Stimulated activated CD4-positive, alpha-beta T cell treated with anti-CD3 and anti-CD28 coated beads, Interleukin-2, amount 100 ng/mL, for 24 hours (primary cell): ENCODE data around the gene CTF1.
"Not testable (repeated sequence)": the region's sequence is repeated elsewhere in the genome, so short reads cannot be mapped to it uniquely, and the experiment has no call there.

Source experiments
- DNase-seq, 2 donors: peaks; one replicate each; pipeline ENCODE4 v3.0.0-alpha.2; 2020

Gene CTF1

DNA sequence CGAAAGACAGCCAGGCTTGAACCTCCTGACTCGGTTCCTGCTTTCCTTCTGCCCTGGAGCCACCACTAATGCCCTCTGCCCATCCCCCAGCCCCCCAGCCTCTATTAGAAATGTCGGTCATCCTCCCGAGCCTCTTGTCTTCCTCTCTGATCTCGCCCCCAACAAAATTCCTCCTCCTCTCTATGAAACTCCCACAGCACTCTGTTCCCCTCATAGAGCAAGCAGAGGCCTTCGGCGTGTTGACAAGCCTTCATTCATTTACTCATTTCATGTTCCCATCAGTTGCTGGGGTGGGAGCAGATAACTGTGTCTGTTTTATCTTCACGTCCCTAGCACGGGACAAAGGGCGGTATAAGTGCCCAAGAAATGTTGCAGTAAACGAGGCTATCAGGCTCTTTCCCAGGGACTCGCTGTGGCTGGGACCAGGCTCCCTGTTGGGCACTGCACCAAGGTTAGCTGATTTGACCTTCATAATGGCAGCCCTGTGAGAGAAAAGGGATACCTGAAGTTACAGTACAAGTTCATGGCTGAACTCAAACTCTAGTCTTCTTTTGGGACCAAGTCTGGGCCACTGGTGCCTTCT lies 34.7 kb downstream of the CTF1 start:
- DNase-seq: no peak

- peak; percentile 42 to 46 for DNase-seq
Observed at GRCh38 chr16:30934827-30935557, 38.6 kb downstream of the CTF1 start.

- DNase-seq: no peak
Observed at GRCh38 chr16:30937692-30938091, 41.3 kb downstream of the CTF1 start.

DNA sequence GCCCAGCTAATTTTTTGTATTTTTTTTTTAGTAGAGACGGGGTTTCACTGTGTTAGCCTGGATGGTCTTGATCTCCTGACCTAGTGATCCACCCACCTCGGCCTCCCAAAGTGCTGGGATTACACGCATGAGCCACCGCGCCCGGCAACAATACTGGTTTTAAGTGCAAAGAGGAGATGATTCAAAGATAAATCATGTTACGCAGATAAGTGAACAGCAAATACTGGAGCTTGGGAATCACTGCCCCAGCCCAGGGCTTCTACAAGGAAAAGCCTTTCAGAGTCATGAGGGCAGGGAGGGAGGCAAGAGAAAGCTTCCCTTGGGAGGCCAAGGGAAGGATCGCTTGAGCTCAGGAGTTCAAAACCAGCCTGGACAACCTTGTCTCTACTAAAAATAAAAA lies 43.2 kb downstream of the CTF1 start:
- DNase-seq: not testable (repeated sequence)

DNA sequence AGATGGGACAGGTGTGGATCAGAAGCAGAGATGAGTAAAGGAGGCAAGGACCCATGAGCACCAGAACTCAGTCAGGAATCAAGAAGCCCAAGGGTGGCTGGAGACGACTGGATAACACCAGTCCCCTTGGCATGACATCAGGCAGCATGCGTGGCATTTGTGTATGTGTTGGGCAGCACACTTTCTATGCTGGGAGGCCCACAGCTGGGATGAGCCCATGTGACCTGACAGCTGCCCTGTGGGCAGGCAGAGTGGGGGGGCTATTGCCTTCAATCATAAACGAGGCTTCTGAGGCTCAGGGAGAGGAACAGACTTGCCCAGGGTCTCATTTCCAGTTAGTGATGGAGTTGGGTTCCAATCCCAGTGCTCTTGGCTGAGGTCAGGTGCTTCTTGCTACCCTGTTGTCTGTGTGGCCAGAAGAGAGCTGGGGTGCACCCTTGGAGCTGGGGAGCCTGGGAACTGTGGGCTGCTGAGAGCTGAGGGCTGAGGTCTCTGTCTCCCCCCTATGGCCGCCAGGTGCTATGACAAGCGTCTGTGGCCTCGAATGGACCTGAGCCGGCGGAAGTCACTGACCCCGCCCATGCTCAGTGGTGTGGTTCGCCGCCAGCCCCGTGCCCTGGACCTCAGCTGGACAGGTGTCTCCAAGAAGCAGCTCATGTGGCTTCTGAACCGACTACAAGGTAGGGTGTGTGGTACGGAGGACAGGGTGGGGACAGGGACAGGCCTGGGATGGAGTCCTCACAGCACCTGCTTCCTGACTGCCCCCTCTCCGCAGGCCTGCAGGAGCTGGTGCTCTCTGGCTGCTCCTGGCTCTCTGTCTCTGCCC lies 45.4 kb downstream of the CTF1 start:
- peak; percentile 72 to 73 for DNase-seq

- DNase-seq: no peak
Observed at GRCh38 chr16:30942426-30942806, 46.0 kb downstream of the CTF1 start.

DNA sequence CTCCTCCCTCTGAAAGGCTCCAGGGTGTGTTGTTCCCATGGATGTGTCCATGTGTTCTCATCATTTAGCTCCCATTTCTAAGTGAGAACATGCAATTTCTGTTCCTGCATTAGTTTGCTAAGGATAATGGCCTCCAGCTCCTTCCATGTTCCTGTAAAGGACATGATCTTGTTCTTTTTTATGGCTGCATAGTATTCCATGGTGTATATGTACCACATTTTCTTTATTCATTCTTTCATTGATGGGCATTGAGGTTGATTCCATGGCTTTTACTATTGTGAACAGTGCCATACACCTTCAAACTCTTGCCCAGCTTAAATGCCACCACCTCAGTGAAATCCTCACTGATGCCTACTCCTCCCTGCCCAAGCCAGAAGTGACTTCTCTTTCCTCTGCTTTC lies 47.9 kb downstream of the CTF1 start:
- DNase-seq: no peak

DNA sequence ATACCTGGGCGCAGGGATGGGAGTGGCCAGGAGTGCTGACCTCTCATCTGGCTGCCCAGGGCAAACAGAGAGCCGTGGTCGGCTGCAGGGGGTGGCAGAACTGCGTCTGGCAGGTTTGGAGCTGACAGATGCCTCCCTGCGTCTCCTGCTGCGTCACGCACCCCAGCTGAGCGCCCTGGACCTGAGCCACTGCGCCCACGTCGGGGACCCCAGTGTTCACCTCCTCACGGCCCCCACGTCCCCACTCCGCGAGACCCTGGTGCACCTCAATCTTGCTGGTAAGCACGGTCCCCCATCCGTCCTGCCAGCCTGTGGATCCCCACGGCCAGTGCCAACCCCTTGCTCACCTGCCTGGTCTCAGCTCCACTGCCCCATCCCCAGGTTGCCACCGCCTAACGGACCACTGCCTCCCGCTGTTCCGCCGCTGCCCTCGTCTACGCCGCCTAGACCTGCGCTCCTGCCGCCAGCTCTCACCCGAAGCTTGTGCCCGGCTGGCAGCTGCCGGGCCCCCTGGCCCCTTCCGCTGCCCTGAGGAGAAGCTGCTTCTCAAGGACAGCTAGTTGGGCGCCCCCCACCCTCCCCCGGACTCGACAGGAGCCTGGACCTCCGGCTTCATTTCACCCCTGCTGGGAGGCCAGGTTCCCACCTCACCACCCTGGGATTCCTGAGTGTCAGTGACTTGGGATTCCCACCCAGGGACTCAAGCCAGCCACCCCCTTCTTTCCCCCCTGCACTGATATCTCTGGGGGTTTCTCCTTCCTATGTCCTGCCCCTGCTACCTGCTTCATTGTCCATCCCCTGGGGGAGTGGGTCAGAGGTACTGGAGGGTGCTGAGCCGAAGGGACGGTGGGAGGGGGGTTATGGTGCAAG lies 50.5 kb downstream of the CTF1 start:
- DNase-seq: no peak

- DNase-seq: no peak
Observed at GRCh38 chr16:30947541-30947858, 51.1 kb downstream of the CTF1 start.

DNA sequence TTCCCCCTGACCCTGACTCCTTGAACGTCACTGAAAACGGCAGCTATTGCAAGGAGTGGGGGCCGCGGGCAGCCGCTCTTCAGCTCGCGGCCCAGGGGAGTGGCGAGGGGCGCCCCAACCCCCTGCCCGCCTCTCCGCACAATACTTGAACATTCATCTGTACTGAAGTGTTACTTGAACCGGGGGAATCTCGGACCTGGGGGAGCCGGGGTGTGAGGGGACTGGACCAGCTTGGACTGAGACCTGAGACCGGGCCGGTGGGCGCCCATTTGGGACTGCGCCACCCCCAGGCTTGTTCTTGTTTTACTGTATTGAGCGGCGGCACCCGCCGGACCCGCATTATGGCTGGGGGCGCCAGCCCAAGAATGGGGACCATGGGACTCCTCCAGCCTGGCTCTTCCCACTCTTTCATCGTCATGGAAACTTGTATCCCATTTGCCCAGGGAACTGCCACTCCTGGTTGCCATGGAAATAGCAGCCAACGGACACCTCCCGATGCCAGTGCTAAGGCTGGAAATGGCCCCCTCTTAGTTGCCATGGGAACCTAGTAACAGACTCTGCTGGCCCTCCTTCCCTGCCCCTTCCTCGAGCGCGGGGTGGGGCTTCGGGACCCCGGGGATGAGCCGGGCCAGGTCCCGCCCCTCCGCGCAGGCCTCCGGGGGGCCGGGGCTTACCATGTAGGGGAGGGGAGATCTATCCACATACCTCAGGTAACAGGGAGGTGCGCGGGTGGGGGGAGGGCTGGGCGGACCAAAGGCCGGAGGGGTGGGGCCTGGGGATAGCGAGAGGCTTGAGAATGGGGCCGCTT lies 51.6 kb downstream of the CTF1 start:
- DNase-seq: no peak

DNA sequence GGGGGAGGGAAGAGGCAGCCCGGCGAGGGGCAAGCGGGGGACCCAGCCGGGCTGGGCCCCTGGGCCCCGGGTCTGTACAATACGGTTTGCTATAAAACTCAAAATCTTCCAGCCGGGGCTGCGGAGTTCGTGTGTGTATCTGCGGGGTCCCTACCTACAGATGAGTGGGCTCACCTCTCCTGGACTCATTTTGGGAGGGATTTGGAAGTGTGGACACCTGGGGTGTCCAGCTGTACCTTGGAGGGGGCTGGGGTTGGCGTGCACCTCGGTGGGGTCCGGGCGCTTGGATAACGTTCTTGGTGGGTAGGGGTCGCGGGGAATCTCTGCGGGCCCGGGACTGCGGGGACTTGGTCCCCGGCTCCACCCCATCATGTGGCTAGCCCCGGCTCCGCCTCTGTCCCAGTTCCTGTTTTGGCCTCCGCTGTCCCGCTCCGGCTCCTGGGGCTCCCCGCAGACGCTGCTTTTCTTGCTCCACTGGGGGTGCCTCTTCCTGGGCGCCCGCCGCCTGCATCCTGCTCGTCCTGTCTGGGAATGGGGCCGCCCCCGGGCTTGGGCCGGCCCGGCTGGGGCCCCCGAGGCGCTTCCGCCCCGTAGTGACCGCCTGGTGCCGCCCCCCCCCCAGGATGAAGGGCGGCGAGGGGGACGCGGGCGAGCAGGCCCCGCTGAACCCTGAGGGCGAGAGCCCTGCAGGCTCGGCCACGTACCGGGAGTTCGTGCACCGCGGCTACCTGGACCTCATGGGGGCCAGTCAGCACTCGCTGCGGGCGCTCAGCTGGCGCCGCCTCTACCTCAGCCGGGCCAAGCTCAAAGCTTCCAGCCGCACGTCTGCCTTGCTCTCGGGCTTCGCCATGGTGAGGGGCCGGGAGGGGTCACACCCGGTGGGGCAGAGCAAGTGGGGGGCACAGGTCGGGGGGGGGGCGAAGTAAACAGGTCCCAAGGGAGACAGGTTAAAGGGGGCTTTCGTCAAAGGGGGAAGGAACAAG lies 52.5 kb downstream of the CTF1 start, which contains the start of gene ORAI3:
ORAI3 (plus strand) TSS at position 402 of the 983 bp plus-strand sequence; CDS start at position 624, 222 bp downstream.
- peak; percentile 39 to 59 for DNase-seq

DNA sequence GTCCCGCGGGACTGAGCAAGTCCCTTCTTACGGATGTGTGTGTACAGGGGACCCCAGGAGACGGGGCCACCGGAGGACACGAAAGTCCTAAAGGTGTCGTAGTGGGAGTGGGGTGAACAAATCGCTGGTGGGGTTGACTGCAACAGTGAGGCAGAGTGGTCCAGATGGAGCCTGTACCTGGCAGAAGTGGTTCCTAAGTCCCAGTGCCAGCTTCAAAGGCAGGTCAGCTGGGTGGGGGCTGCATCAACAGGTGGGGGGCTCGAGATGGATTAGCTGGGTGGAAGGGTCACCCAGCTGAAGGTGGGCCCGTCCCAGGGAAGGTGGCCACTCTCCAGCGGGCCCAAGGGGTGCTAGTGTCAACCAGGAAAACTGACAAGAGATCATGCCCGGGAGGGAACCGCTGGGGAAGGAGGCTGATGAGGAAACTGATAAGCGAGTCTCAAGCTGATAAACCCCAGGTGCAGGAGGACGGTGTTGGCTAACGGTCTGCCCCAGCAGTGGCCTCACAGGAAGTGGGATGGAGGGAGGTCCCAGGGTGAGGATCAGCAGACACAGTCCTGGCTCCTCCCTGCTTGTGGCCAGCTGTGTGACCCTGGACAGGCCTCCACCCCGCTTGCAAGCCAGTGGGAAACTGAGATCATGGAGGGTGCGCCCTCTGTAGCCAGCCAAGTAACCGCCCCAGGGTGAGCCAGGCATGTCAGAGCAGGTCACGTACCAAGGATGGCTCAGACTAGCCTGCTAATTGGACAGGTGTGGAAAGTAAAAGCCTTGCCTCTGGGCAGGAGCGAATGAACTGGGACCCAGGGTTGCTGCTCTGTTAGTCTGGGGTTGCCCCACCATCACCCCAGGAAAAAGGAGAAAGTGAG lies 53.5 kb downstream of the CTF1 start:
- DNase-seq: peak; percentile 41 to 50

DNA sequence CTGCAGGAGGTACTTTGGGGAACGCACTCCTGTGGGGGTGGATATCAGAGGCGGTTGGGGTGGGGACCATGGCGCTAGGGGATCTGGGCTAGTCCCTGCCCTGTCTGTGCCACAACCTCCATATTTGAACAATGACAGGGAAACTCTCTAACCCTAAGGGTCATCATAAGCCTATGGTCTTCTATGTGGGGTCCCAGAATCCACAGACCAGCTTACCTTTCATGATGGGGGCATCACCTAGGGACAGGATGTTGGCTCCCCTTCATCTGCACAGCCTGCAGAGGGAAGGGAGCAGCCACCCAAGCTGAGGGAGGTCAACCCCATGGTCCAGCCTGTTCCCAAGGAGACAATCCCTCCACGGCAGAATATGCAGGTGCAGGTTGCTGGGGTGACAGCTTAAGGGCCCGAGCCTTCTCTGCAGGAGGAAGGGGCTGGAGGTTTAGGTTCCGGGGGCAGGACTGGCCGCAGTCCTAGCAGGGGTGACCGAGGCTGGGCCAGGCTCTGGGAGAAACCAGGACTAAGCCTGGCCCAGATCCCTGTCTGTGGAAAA lies 54.2 kb downstream of the CTF1 start:
- no peak for DNase-seq

GRCh38 chr16:30951193-30951592 lies 54.8 kb downstream of the CTF1 start:
- DNase-seq: no peak

- DNase-seq: no peak
Observed at GRCh38 chr16:30951750-30952149, 55.3 kb downstream of the CTF1 start.

DNA sequence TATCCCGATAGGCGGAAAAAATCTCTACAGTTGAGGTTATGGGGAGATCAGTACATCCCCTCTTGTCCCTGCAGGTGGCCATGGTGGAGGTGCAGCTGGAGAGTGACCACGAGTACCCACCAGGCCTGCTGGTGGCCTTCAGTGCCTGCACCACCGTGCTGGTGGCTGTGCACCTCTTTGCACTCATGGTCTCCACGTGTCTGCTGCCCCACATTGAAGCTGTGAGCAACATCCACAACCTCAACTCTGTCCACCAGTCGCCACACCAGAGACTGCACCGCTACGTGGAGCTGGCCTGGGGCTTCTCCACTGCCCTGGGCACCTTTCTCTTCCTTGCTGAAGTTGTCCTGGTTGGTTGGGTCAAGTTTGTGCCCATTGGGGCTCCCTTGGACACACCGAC lies 56.7 kb downstream of the CTF1 start:
- DNase-seq: no peak
